ENCODE data around the gene OR2H2.

GRCh38 chr6:29554764-29555163, 30.2 kb upstream of the OR2H2 start:
- TF ChIP-seq CTCF (IDR thresholded peaks at IDR 0.05) = no peak
- TF ChIP-seq POLR2A (IDR thresholded peaks at IDR 0.05) = no peak

Data from Peyer's patch (tissue), 4 donors.